SK-N-SH (cell line): Measurements from ENCODE around the gene PDE4B. TPM values are rescaled to one million over a fixed set of nuclear protein-coding genes. Genes with fewer than 3 reads are reported as not detected.

Experiments
- CTCF ChIA-PET: fragments of 300-600, 350-600 bp; formaldehyde crosslinking; extraction: SDS; loops from one replicate; lab custom pipeline; 2021; lab: Yijun Ruan, JAX
- POLR2A ChIA-PET: fragments of 350-600 bp; sonication (Branson Sonifier 250); formaldehyde crosslinking; extraction: SDS; loops from one replicate; lab custom pipeline; 2020; ENCODE audit warnings: antibody characterized with exemption, inconsistent platforms; lab: Yijun Ruan, JAX
- DNase-seq: peaks from one replicate; pipeline ENCODE4 v3.0.0; 2012
- H2AFZ ChIP-seq: fragments of 200-600 bp; sonication (generic); 2 replicates; pipeline ENCODE4 v1.8.1; 2016; ENCODE audit warnings: antibody characterized with exemption, mild to moderate bottlenecking, low read depth
- H3F3A ChIP-seq: fragments of 200-600 bp; sonication (generic); replicated peaks from 2 replicates; pipeline ENCODE3; 2016; ENCODE audit warnings: antibody characterized with exemption, mild to moderate bottlenecking; ENCODE audit not compliant: insufficient read depth
- H3K27ac ChIP-seq, 2 experiments: fragments of 200-500 bp in 1 of 2; fragments of 200-600 bp in 1 of 2; sonication (Bioruptor generic) in 1 of 2; sonication (generic), shearing (Covaris generic) in 1 of 2; 2 replicates each; pipeline versions ENCODE4 v1.5.1 to v1.6.1; 2014 to 2016; ENCODE audit warnings: low read depth in 2 of 2, inconsistent platforms in 1 of 2, low read length in 1 of 2, mild to moderate bottlenecking in 1 of 2, mixed read lengths in 1 of 2
- H3K27me3 ChIP-seq: fragments of 200-600 bp; sonication (generic), shearing (Covaris generic); 2 replicates; pipeline ENCODE4 v1.6.1; 2016; ENCODE audit warnings: mixed run types; ENCODE audit not compliant: insufficient read depth
- H3K36me3 ChIP-seq, 2 experiments: fragments of 200-500 bp in 1 of 2; fragments of 200-600 bp in 1 of 2; sonication (Bioruptor generic) in 1 of 2; sonication (generic) in 1 of 2; replicated peaks in 1 of 2; 2 replicates each; pipeline versions ENCODE3 to v1.5.1; 2014 to 2016; ENCODE audit warnings: low read length in 1 of 2, mild to moderate bottlenecking in 1 of 2; ENCODE audit not compliant: insufficient read depth in 2 of 2, control insufficient read depth in 1 of 2
- H3K4me1 ChIP-seq, 2 experiments: fragments of 200-500 bp in 1 of 2; fragments of 200-600 bp in 1 of 2; sonication (Bioruptor generic) in 1 of 2; sonication (generic), shearing (Covaris generic) in 1 of 2; 2 replicates each; pipeline versions ENCODE4 v1.5.1 to v1.6.1; 2014 to 2016; ENCODE audit warnings: low read depth in 1 of 2, low read length in 1 of 2, mixed run types in 1 of 2; ENCODE audit not compliant: insufficient read depth in 2 of 2, control insufficient read depth in 1 of 2
- H3K4me2 ChIP-seq: fragments of 200-600 bp; sonication (generic), shearing (Covaris generic); 2 replicates; pipeline ENCODE4 v1.6.1; 2017; ENCODE audit warnings: mixed run types
- H3K4me3 ChIP-seq, 2 experiments: fragments of 200-500 bp in 1 of 2; fragments of 200-600 bp in 1 of 2; sonication (Bioruptor generic) in 1 of 2; sonication (generic), shearing (Covaris generic) in 1 of 2; 2 replicates each; pipeline versions ENCODE4 v1.5.1 to v1.8.1; 2014 to 2016; ENCODE audit warnings: low read depth in 2 of 2, inconsistent platforms in 1 of 2, low read length in 1 of 2, mild to moderate bottlenecking in 1 of 2, mixed read lengths in 1 of 2, moderate library complexity in 1 of 2
- H3K79me2 ChIP-seq: fragments of 200-600 bp; sonication (generic); 2 replicates; pipeline ENCODE4 v1.8.1; 2017; ENCODE audit warnings: mild to moderate bottlenecking; ENCODE audit not compliant: insufficient read depth
- H3K9ac ChIP-seq: fragments of 200-600 bp; sonication (generic); 2 replicates; pipeline ENCODE4 v1.6.1; 2017; ENCODE audit warnings: mixed run types
- H3K9me2 ChIP-seq: fragments of 200-600 bp; sonication (generic); 2 replicates; pipeline ENCODE4 v1.6.1; 2017; ENCODE audit warnings: mixed run types
- H3K9me3 ChIP-seq: fragments of 200-600 bp; sonication (generic); 2 replicates; pipeline ENCODE4 v1.6.1; 2017; ENCODE audit warnings: mixed run types, mild to moderate bottlenecking, moderate library complexity
- H4K20me1 ChIP-seq: fragments of 200-600 bp; sonication (generic); 2 replicates; pipeline ENCODE4 v1.6.1; 2017; ENCODE audit warnings: mild to moderate bottlenecking, mixed run types; ENCODE audit not compliant: insufficient read depth
- CHD2 ChIP-seq: fragments of 150-350 bp; IDR thresholded peaks from 2 replicates; pipeline ENCODE4 v1.6.1; 2018; ENCODE audit warnings: low read length; ENCODE audit not compliant: partially characterized antibody
- CTCF ChIP-seq: fragments of 200-600 bp; sonication (generic); IDR thresholded peaks from 2 replicates; pipeline ENCODE4 v1.6.1; 2017; ENCODE audit warnings: antibody characterized with exemption, mild to moderate bottlenecking, moderate library complexity
- JUND ChIP-seq: IDR thresholded peaks from 2 replicates; pipeline ENCODE4 v1.4.0; 2012
- MEF2A ChIP-seq: IDR thresholded peaks from 2 replicates; pipeline ENCODE4 v1.4.0; 2012; ENCODE audit warnings: low read depth, borderline replicate concordance
- NFIC ChIP-seq: IDR thresholded peaks from 2 replicates; pipeline ENCODE4 v1.4.0; 2012; ENCODE audit warnings: borderline replicate concordance
- REST ChIP-seq: IDR thresholded peaks from 2 replicates; pipeline ENCODE4 v1.6.1; 2012; ENCODE audit warnings: mild to moderate bottlenecking, low read depth, low read length, moderate library complexity
- TAF1 ChIP-seq: IDR thresholded peaks from 2 replicates; pipeline ENCODE4 v1.6.1; 2012; ENCODE audit warnings: low read depth, mild to moderate bottlenecking, low read length, moderate library complexity, borderline replicate concordance
- USF1 ChIP-seq: IDR thresholded peaks from 2 replicates; pipeline ENCODE4 v1.4.0; 2012; ENCODE audit warnings: low read depth, borderline replicate concordance
- WGBS: methylation state at CpG from one replicate; pipeline ENCODE4 v1.1.6; 2017; ENCODE audit warnings: low lambda C conversion rate; 5-methylcytosine and 5-hydroxymethylcytosine counted together
- polyA plus RNA-seq, 3 experiments: library from polyadenylated mRNA; depleted of rRNA; stranded (reverse); fragments of >200 nt; gene quantifications; 2 replicates each; pipeline ENCODE4 v1.2.3, GENCODE V29; 2012

The PDE4B gene
- polyA plus RNA-seq, 1 of the 3 experiments (the other 2 are of a cell fraction), result 1.9 TPM

- H3K36me3 ChIP-seq, result no peaks in the 10 kb centered on the region
- TF ChIP-seq JUND (no peak), USF1 (no peak), CHD2 (no peak), MEF2A (no peak), CTCF (no peak), REST (no peak)
- TF ChIP-seq, all 33 proteins: peak for 0
- Histone ChIP-seq H3K27ac (no peak overlapping the region), H3K4me1 (peaks cover 0 to 2% of the 10 kb centered on the region in 2 experiments; a peak in 1 of 4 replicates), H3K79me2 (no peaks in the 10 kb centered on the region), H3K9ac (no peak overlapping the region), H3K27me3 (no peaks in the 10 kb centered on the region), H3K4me2 (no peak overlapping the region), H3K4me3 (no peak overlapping the region), H2AFZ (no peak overlapping the region), H3K9me2 (no peaks in the 10 kb centered on the region), H3F3A (no peaks in the 10 kb centered on the region), H4K20me1 (no peaks in the 10 kb centered on the region), H3K9me3 (no peaks in the 10 kb centered on the region)
- ChIA-PET CTCF (interaction anchor here (1.0 kb wide), 1 partner anchor 33 kb away, joined by 3 read pairs; no protein-coding TSS in a partner anchor), POLR2A (no interaction called here)
- DNase-seq, result no peak
These were observed 620.0 kb downstream of the PDE4B start for GRCh38 chr1:66412704-66413103.

GRCh38 chr1:66413136-66413837 lies 620.6 kb downstream of the PDE4B start:
- no peaks in the 10 kb centered on the region for H3K27me3 ChIP-seq
- H3K4me2 ChIP-seq, result no peak overlapping the region
- H3K9me3 ChIP-seq, result no peaks in the 10 kb centered on the region
- ChIA-PET CTCF (no interaction called here), POLR2A (no interaction called here)
- H3K4me3 ChIP-seq, result no peak overlapping the region
- no peak overlapping the region for H2AFZ ChIP-seq
- H4K20me1 ChIP-seq, result no peaks in the 10 kb centered on the region
- no peaks in the 10 kb centered on the region for H3F3A ChIP-seq
- no peaks in the 10 kb centered on the region for H3K36me3 ChIP-seq
- no peaks in the 10 kb centered on the region for H3K9me2 ChIP-seq
- TF ChIP-seq NFIC (no peak), TAF1 (no peak)
- TF ChIP-seq, all 33 proteins: peak for 0
- Histone ChIP-seq H3K4me1 (peaks cover 0 to 2% of the 10 kb centered on the region in 2 experiments; a peak in 1 of 4 replicates), H3K79me2 (no peaks in the 10 kb centered on the region), H3K27ac (no peak overlapping the region), H3K9ac (no peak overlapping the region)
- DNase-seq, result no peak
- WGBS, result 62% methylated on average over 2 of the region's 2 CpGs
